ENCODE results near the gene SORCS3. TPM values are rescaled to one million over a fixed set of nuclear protein-coding genes. Genes with fewer than 3 reads are reported as not detected.

The SORCS3 gene
- total RNA-seq, 1 experiment from 2014 or later = 0.04 TPM

- peaks cover 9 to 13% of the 10 kb centered on the region in 2 experiments; a peak in 3 of 5 replicates for H3K9me3 Mint-ChIP-seq
- Histone ChIP-seq H4K20me1 (ENCODE audit: control insufficient read depth, insufficient read depth, insufficient read length) (no peaks in the 10 kb centered on the region), H3K27me3 (ENCODE audit: insufficient read depth, low read length) (no peaks in the 10 kb centered on the region), H3K23me2 (ENCODE audit: insufficient read length, low read depth, low read length, poor library complexity, severe bottlenecking) (no peaks in the 10 kb centered on the region), H2BK120ac (ENCODE audit: low read depth, low read length, poor library complexity, severe bottlenecking) (no peak overlapping the region), H2AK5ac (ENCODE audit: insufficient read length, low read length) (no peak overlapping the region), H2BK5ac (ENCODE audit: insufficient read length, low read length) (no peak overlapping the region), H2BK20ac (ENCODE audit: low read depth, low read length, poor library complexity, severe bottlenecking) (no peak overlapping the region), H2AFZ (ENCODE audit: low read length) (no peak overlapping the region), H3K56ac (ENCODE audit: insufficient read length, low read depth, low read length) (no peak overlapping the region), H3K79me1 (ENCODE audit: insufficient read depth, low read depth, low read length, poor library complexity, severe bottlenecking) (no peaks in the 10 kb centered on the region), H4K91ac (ENCODE audit: insufficient read length, low read depth, low read length) (no peak overlapping the region), H4K8ac (replicated peaks; ENCODE audit: insufficient read length, low read depth, low read length) (no peak overlapping the region), H3K79me2 (ENCODE audit: insufficient read depth, low read length) (no peaks in the 10 kb centered on the region), H2BK12ac (ENCODE audit: insufficient read length, low read depth, low read length) (no peak overlapping the region), H3K4ac (ENCODE audit: low read depth, low read length) (no peak overlapping the region), H2BK15ac (ENCODE audit: low read depth, low read length) (no peak overlapping the region), H3K23ac (ENCODE audit: insufficient read length, low read depth, low read length) (no peak overlapping the region), H3K9ac (ENCODE audit: extremely low read depth, insufficient read length, low read length) (no peak overlapping the region), H3K9me3 (ENCODE audit: control insufficient read depth, low read depth, low read length) (no peaks in the 10 kb centered on the region), H4K5ac (ENCODE audit: insufficient read length, low read depth, low read length) (no peak overlapping the region), H3T11ph (ENCODE audit: low read length) (no peak overlapping the region), H3K14ac (ENCODE audit: insufficient read depth, low read length) (no peak overlapping the region), H3K4me1 (ENCODE audit: insufficient read depth, low read length) (no peaks in the 10 kb centered on the region), H3K4me2 (ENCODE audit: insufficient read depth, insufficient read length, low read length) (no peak overlapping the region), H3K27ac (ENCODE audit: insufficient read length, low read depth, low read length) (no peak overlapping the region), H3K18ac (ENCODE audit: insufficient read length, low read depth, low read length) (no peak overlapping the region)
- peak; percentile 61 for DNase-seq
- no peak for TF ChIP-seq CTCF (conservative IDR thresholded peaks at IDR 0.05)
- H3K27me3 Mint-ChIP-seq (ENCODE audit: low read depth) = peaks cover 15% of the 10 kb centered on the region
- H3K4me1 Mint-ChIP-seq = no peaks in the 10 kb centered on the region
- no peak overlapping the region for H3K27ac Mint-ChIP-seq
- H3K36me3 Mint-ChIP-seq (ENCODE audit: insufficient read depth in 1 of 3, low read depth in 3 of 3) = peaks cover 0 to 2% (median 0%) of the 10 kb centered on the region in 3 experiments; a peak in 1 of 7 replicates
- no CpG with 5 or more reads among the region's 6 CpGs for WGBS (ENCODE audit: extremely low coverage, insufficient read length, low lambda C conversion rate)
- no peak overlapping the region for H3K4me3 Mint-ChIP-seq
Measured at GRCh38 chr10:104824380-104825006, 183.4 kb downstream of the SORCS3 start.

All from H9 (cell line).